Liver (tissue), 9 donors: ENCODE measurements around the gene BRAT1. TPM values are rescaled to one million over a fixed set of nuclear protein-coding genes. Genes with fewer than 3 reads are reported as not detected.

ENCODE experiments used
- DNase-seq: peaks from one replicate; pipeline ENCODE4 v3.0.0-alpha.2; 2017; ENCODE audit warnings: low spot score
- H3K27ac ChIP-seq, 2 donors: one replicate each; pipeline ENCODE4 v1.7.0; 2013; ENCODE audit warnings: inconsistent platforms in 2 of 2, low read length in 2 of 2, control low read depth in 1 of 2, low read depth in 1 of 2, mild to moderate bottlenecking in 1 of 2
- H3K27me3 ChIP-seq, 4 donors: one replicate each; pipeline versions ENCODE4 v1.6.1 to v1.7.0; 2013; ENCODE audit warnings: low read length in 3 of 4, inconsistent platforms in 1 of 4, mild to moderate bottlenecking in 1 of 4, moderate library complexity in 1 of 4; ENCODE audit not compliant: control insufficient read depth in 4 of 4, insufficient read depth in 4 of 4
- H3K36me3 ChIP-seq, 4 donors: one replicate each; pipeline versions ENCODE4 v1.6.1 to v1.7.0; 2013; ENCODE audit warnings: low read length in 3 of 4, mild to moderate bottlenecking in 3 of 4, low read depth in 1 of 4, moderate library complexity in 1 of 4; ENCODE audit not compliant: control insufficient read depth in 4 of 4, insufficient read depth in 3 of 4
- H3K4me1 ChIP-seq, 4 donors: one replicate each; pipeline versions ENCODE4 v1.6.1 to v1.7.0; 2013; ENCODE audit warnings: low read length in 3 of 4, mild to moderate bottlenecking in 3 of 4, moderate library complexity in 1 of 4; ENCODE audit not compliant: control insufficient read depth in 4 of 4, insufficient read depth in 4 of 4
- H3K4me3 ChIP-seq, 3 donors: one replicate each; pipeline versions ENCODE4 v1.6.1 to v1.7.0; 2013; ENCODE audit warnings: low read length in 3 of 3, control low read depth in 1 of 3, low read depth in 1 of 3, mild to moderate bottlenecking in 1 of 3
- H3K9ac ChIP-seq, 2 donors: one replicate each; pipeline ENCODE4 v1.7.0; 2013; ENCODE audit warnings: low read length in 2 of 2, mild to moderate bottlenecking in 2 of 2, moderate library complexity in 2 of 2, control low read depth in 1 of 2, low read depth in 1 of 2
- H3K9me3 ChIP-seq, 4 donors: one replicate each; pipeline versions ENCODE4 v1.6.1 to v1.7.0; 2013; ENCODE audit warnings: low read length in 3 of 4; ENCODE audit not compliant: control insufficient read depth in 4 of 4
- EGR1 ChIP-seq, 2 donors: IDR thresholded peaks; 2 replicates each; pipeline ENCODE4 v1.6.1; 2016 to 2018; ENCODE audit warnings: antibody characterized with exemption in 2 of 2, low read depth in 2 of 2
- FOXA1 ChIP-seq: IDR thresholded peaks from 2 replicates; pipeline ENCODE4 v1.6.1; 2016; ENCODE audit warnings: antibody characterized with exemption
- FOXA2 ChIP-seq: IDR thresholded peaks from 2 replicates; pipeline ENCODE4 v1.6.1; 2016; ENCODE audit warnings: antibody characterized with exemption
- GABPA ChIP-seq, 2 donors: IDR thresholded peaks in 1 of 2; conservative IDR thresholded peaks in 1 of 2; 2 replicates each; pipeline ENCODE4 v1.6.1; 2016; ENCODE audit warnings: antibody characterized with exemption in 2 of 2, mild to moderate bottlenecking in 1 of 2, moderate library complexity in 1 of 2
- HNF4A ChIP-seq, 2 donors: conservative IDR thresholded peaks; 2 replicates each; pipeline ENCODE4 v1.6.1; 2016; ENCODE audit warnings: antibody characterized with exemption in 2 of 2, mild to moderate bottlenecking in 2 of 2
- HNF4G ChIP-seq: IDR thresholded peaks from 2 replicates; pipeline ENCODE4 v1.6.1; 2016; ENCODE audit warnings: antibody characterized with exemption
- JUND ChIP-seq, 2 donors: IDR thresholded peaks; 2 replicates each; pipeline ENCODE4 v1.6.1; 2016; ENCODE audit warnings: antibody characterized with exemption in 2 of 2
- NR2F2 ChIP-seq: IDR thresholded peaks from 2 replicates; pipeline ENCODE4 v1.6.1; 2016; ENCODE audit warnings: antibody characterized with exemption
- RAD21 ChIP-seq, 2 donors: IDR thresholded peaks; 2 replicates each; pipeline ENCODE4 v1.6.1; 2016; ENCODE audit warnings: antibody characterized with exemption in 2 of 2, mild to moderate bottlenecking in 2 of 2
- RXRA ChIP-seq, 2 donors: IDR thresholded peaks; 2 replicates each; pipeline ENCODE4 v1.6.1; 2017 to 2018; ENCODE audit warnings: antibody characterized with exemption in 2 of 2, mild to moderate bottlenecking in 1 of 2
- SP1 ChIP-seq: IDR thresholded peaks from 2 replicates; pipeline ENCODE4 v1.6.1; 2018; ENCODE audit warnings: antibody characterized with exemption, mild to moderate bottlenecking
- TAF1 ChIP-seq: conservative IDR thresholded peaks from 2 replicates; pipeline ENCODE4 v1.6.1; 2016; ENCODE audit warnings: antibody characterized with exemption, mild to moderate bottlenecking
- YY1 ChIP-seq: IDR thresholded peaks from 2 replicates; pipeline ENCODE4 v1.6.1; 2016; ENCODE audit warnings: antibody characterized with exemption, mild to moderate bottlenecking
- WGBS: extraction: QIAGEN DNeasy Blood & Tissue Kit; methylation state at CpG from one replicate; pipeline ENCODE4 v1.1.7; 2013; 5-methylcytosine and 5-hydroxymethylcytosine counted together
- polyA plus RNA-seq, 2 donors: library from polyadenylated mRNA; stranded (reverse) in 1 of 2; unstranded in 1 of 2; fragments of 200-250 nt in 1 of 2; fragments of >200 nt in 1 of 2; fragmentation: Nextera tagmentation in 1 of 2; extraction: Ambion mirVana in 1 of 2; gene quantifications; one replicate each; pipeline versions ENCODE4 v1.2.1 to v1.2.3, GENCODE V29; 2013 to 2015
- total RNA-seq, 2 donors: library from RNA; depleted of rRNA; stranded (reverse); fragments of >200 nt; gene quantifications; one replicate each; pipeline ENCODE4 v1.2.3, GENCODE V29; 2014
- TF ChIP-seq, protein P1 (sequence below): fragments of 150-350 bp; IDR thresholded peaks from 2 replicates; pipeline ENCODE4 v1.5.1; 2017; ENCODE audit warnings: improper control_type of control experiment, low read depth, low read length; ENCODE audit not compliant: missing input control
- TF ChIP-seq, protein P2 (sequence below): IDR thresholded peaks from 2 replicates; pipeline ENCODE4 v1.6.1; 2016; ENCODE audit warnings: antibody characterized with exemption, mild to moderate bottlenecking
- TF ChIP-seq, protein P3 (sequence below): IDR thresholded peaks from 2 replicates; pipeline ENCODE4 v1.6.1; 2016; ENCODE audit warnings: antibody characterized with exemption
- TF ChIP-seq, protein P4 (sequence below): IDR thresholded peaks from 2 replicates; pipeline ENCODE4 v1.6.1; 2016; ENCODE audit warnings: antibody characterized with exemption
- TF ChIP-seq, protein P5 (sequence below): IDR thresholded peaks from 2 replicates; pipeline ENCODE4 v1.6.1; 2016; ENCODE audit warnings: antibody characterized with exemption
- donor health status: healthy.
- donor health status: healthy.
- donor health status: healthy.
- donor health status: healthy.
- donor health status: healthy.

Gene BRAT1
- total and polyA plus RNA-seq, 4 donors, result 10.0 to 20.7 (median 16.7) TPM

- DNase-seq, result no peak
- Histone ChIP-seq H3K4me1 (no peaks in the 10 kb centered on the region), H3K9me3 (no peaks in the 10 kb centered on the region), H3K36me3 (peaks cover 0 to 13% (median 2%) of the 10 kb centered on the region in 4 donors), H3K27ac (no peak overlapping the region), H3K9ac (no peak overlapping the region), H3K27me3 (no peaks in the 10 kb centered on the region), H3K4me3 (no peak overlapping the region)
- 95% methylated on average over 35 of the region's 35 CpGs for WGBS
- TF ChIP-seq EGR1 (IDR thresholded peaks at IDR 0.05; ENCODE audit: low read depth in 2 of 2) (no peak), GABPA (IDR thresholded peaks at IDR 0.05 in 1 of 2, conservative IDR thresholded peaks at IDR 0.05 in 1 of 2) (no peak), SP1 (no peak), RXRA (IDR thresholded peaks at IDR 0.05) (no peak), JUND (IDR thresholded peaks at IDR 0.05) (no peak), FOXA2 (no peak), NR2F2 (no peak), HNF4A (conservative IDR thresholded peaks at IDR 0.05) (no peak), YY1 (no peak), HNF4G (no peak), TAF1 (no peak), FOXA1 (no peak), RAD21 (IDR thresholded peaks at IDR 0.05) (no peak)
- TF ChIP-seq, protein P1, sequence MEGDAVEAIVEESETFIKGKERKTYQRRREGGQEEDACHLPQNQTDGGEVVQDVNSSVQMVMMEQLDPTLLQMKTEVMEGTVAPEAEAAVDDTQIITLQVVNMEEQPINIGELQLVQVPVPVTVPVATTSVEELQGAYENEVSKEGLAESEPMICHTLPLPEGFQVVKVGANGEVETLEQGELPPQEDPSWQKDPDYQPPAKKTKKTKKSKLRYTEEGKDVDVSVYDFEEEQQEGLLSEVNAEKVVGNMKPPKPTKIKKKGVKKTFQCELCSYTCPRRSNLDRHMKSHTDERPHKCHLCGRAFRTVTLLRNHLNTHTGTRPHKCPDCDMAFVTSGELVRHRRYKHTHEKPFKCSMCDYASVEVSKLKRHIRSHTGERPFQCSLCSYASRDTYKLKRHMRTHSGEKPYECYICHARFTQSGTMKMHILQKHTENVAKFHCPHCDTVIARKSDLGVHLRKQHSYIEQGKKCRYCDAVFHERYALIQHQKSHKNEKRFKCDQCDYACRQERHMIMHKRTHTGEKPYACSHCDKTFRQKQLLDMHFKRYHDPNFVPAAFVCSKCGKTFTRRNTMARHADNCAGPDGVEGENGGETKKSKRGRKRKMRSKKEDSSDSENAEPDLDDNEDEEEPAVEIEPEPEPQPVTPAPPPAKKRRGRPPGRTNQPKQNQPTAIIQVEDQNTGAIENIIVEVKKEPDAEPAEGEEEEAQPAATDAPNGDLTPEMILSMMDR, result no peak
- TF ChIP-seq, protein P2, sequence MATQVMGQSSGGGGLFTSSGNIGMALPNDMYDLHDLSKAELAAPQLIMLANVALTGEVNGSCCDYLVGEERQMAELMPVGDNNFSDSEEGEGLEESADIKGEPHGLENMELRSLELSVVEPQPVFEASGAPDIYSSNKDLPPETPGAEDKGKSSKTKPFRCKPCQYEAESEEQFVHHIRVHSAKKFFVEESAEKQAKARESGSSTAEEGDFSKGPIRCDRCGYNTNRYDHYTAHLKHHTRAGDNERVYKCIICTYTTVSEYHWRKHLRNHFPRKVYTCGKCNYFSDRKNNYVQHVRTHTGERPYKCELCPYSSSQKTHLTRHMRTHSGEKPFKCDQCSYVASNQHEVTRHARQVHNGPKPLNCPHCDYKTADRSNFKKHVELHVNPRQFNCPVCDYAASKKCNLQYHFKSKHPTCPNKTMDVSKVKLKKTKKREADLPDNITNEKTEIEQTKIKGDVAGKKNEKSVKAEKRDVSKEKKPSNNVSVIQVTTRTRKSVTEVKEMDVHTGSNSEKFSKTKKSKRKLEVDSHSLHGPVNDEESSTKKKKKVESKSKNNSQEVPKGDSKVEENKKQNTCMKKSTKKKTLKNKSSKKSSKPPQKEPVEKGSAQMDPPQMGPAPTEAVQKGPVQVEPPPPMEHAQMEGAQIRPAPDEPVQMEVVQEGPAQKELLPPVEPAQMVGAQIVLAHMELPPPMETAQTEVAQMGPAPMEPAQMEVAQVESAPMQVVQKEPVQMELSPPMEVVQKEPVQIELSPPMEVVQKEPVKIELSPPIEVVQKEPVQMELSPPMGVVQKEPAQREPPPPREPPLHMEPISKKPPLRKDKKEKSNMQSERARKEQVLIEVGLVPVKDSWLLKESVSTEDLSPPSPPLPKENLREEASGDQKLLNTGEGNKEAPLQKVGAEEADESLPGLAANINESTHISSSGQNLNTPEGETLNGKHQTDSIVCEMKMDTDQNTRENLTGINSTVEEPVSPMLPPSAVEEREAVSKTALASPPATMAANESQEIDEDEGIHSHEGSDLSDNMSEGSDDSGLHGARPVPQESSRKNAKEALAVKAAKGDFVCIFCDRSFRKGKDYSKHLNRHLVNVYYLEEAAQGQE, result no peak
- TF ChIP-seq, protein P3, sequence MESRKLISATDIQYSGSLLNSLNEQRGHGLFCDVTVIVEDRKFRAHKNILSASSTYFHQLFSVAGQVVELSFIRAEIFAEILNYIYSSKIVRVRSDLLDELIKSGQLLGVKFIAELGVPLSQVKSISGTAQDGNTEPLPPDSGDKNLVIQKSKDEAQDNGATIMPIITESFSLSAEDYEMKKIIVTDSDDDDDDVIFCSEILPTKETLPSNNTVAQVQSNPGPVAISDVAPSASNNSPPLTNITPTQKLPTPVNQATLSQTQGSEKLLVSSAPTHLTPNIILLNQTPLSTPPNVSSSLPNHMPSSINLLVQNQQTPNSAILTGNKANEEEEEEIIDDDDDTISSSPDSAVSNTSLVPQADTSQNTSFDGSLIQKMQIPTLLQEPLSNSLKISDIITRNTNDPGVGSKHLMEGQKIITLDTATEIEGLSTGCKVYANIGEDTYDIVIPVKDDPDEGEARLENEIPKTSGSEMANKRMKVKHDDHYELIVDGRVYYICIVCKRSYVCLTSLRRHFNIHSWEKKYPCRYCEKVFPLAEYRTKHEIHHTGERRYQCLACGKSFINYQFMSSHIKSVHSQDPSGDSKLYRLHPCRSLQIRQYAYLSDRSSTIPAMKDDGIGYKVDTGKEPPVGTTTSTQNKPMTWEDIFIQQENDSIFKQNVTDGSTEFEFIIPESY, result no peak
- TF ChIP-seq, protein P4, sequence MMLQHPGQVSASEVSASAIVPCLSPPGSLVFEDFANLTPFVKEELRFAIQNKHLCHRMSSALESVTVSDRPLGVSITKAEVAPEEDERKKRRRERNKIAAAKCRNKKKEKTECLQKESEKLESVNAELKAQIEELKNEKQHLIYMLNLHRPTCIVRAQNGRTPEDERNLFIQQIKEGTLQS, result no peak
- TF ChIP-seq, protein P5, sequence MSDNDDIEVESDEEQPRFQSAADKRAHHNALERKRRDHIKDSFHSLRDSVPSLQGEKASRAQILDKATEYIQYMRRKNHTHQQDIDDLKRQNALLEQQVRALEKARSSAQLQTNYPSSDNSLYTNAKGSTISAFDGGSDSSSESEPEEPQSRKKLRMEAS, result no peak
These were observed 48.0 kb upstream of the BRAT1 start for GRCh38 chr7:2603044-2603965.
